NK-92 (cell line): Measurements from ENCODE around the gene HIBCH.
"Not testable (repeated sequence)": the region's sequence is repeated elsewhere in the genome, so short reads cannot be mapped to it uniquely, and the experiment has no call there.

ENCODE experiments used
- DNase-seq: peaks from one replicate; lab custom pipeline; 2025; ENCODE audit not compliant: unreplicated experiment; lab: John Stamatoyannopoulos, UW

The HIBCH gene

DNA sequence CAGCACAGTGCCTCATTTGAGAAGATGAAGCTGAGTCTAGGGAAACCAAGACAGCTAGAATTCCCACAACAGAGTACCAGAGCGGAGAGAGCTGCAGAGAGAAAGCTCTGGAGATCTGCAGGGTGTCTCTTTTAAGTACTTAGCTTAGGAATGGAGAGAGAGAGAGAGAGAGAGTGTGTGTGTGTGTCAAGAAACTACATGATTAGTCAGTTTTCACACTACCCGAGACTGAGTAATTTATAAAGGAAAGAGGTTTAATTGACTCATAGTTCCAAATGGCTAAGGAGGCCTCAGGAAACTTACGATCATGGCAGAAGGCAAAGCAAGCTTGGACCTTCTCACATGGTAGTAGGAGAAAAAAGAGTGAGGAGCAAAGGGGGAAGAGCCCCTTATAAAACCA lies 64.0 kb downstream of the HIBCH start:
- DNase-seq = no peak

GRCh38 chr2:190254063-190254850 lies 65.4 kb downstream of the HIBCH start:
- DNase-seq = no peak

DNA sequence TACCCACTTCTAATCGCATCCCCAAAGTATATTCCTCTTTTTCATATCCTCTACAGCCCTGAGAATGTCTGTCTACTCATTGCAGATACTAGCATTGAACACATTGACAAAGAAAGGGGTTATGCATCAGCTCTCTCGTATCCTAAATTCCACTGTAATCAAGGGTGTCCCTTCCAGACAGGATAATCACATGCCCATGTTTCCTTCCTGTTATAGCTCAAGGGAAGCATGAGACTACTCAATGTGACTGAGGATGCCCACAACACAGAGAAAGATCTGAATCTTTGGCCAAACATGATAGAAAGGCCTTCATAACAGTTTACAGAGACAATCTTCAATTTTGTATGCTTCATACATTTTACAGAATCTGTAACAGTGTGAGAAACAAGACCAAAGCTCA lies 69.2 kb downstream of the HIBCH start:
- DNase-seq = no peak

DNA sequence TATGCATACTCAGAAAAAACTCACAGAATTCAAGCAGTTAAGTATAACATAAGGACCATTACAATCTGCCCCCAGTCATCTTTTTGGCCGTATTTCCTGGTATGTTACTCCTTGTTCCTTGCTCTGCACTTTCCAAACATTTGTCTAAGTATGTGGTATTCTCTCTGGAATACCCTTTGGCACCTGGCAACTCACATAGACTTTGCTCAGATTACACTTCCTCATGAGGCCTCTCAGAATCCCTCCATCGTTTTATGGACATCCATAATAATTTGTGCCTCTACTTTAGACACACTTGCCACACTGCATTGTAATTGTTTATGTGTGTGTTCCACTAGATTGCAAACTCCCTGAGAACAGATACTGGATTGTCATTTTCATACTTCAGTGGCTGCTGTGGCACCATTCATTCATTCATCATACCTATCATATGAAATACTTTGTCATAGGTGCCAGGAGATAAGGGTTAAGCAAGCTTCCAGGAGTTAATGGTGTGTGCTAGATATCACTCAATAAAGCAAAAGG lies 84.0 kb downstream of the HIBCH start:
- no peak for DNase-seq

DNA sequence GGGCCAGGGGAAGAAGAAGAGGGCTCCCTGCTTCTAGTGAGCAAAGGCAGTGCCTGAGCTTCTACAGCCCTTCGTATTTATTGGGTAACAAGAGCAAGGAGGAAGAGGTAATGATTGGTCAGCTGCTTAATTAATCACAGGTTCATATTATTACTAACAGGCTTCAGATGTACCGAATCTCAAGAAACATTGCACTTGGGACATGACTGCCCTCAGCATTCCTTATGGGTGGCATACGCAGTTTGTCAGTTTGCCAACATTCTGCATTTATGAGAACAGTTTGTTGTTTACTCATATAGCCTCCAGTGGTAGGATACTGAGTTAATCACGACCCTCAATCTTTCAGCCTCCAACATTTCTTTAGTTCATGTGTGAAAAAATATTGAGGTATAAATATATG lies 84.5 kb downstream of the HIBCH start:
- no peak for DNase-seq

DNA sequence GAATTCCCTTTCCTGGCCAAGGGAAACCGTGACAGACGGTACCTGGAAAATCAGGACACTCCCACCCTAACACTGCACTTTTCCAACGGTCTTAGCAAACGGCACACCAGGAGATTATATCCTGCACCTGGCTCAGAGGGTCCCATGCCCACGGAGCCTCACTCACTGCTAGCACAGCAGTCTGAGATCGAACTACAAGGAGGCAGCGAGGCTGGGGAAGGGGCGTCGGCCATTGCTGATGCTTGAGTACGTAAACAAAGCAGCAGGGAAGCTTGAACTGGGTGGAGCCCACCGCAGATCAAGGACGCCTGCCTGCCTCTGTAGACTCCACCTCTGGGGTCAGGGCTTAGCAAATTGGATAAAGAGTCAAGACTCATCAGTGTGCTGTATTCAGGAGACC lies 95.6 kb downstream of the HIBCH start:
- DNase-seq = not testable (repeated sequence)

- DNase-seq = not testable (repeated sequence)
Observed at GRCh38 chr2:190222745-190223144, 96.9 kb downstream of the HIBCH start.

GRCh38 chr2:190221429-190221828 lies 98.2 kb downstream of the HIBCH start:
- DNase-seq = no peak

DNA sequence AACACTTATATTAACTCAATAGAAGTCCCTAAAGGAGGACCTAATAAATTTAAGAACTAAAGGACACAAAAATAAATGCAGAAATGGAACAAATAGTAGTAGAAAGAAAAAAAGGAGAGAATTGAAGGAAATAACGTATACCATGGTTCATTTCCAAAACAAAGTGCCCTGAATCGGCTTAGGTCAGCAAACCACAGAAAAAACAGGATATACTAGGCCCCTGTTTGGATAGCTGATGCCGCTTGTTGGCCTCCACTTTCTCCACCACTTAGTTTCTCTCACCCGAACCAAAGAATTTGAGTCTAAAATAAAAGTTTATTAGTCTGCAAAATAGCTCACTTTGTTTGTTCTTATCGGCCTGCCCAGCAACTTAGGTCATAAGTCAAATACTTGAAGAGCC lies 100.4 kb downstream of the HIBCH start:
- DNase-seq = no peak

DNA sequence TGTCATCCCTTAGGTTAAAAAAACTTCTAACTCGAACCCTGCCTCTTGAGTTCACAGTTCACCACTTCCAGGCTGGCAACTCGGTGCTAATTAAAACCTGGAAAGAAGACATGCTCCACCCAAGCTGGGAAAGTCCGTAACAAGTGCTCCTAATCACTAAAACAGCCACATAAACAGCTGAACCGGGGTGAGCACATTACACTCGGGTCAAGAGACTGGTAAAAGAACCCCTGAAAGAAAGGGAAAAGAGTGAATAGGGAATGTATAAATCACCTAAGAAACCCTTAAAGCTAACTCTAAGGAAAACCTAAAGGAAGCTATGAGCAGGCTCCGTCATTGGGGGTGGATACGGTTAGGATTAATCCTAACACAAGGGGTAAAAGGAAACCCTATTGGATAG lies 102.0 kb downstream of the HIBCH start:
- DNase-seq = no peak

- no peak for DNase-seq
Observed at GRCh38 chr2:190216829-190217228, 102.8 kb downstream of the HIBCH start.

GRCh38 chr2:190215620-190216019 lies 104.0 kb downstream of the HIBCH start:
- DNase-seq = no peak

GRCh38 chr2:190214426-190215194 lies 105.0 kb downstream of the HIBCH start:
- DNase-seq = no peak

GRCh38 chr2:190213441-190214335 lies 105.9 kb downstream of the HIBCH start:
- DNase-seq = no peak

GRCh38 chr2:190210471-190210870 lies 109.2 kb downstream of the HIBCH start:
- DNase-seq = no peak

DNA sequence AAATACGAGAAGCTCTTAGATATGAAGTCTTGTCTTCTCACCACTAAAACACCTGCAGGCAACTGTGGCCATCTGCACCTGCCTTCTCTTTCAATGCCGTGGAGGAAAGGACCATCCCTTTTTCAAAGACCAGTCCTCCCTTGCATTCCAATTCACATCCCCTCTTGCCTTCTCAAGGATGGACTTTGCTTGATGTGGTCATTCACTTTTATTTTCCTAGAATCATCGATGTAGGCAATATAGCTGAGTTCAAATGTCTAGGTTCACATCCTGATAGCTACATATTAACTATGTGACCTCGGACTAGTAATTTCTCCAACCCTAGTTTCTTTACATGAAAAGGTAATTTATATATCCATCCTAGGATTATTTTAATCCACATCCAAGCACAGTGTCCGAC lies 110.1 kb downstream of the HIBCH start:
- no peak for DNase-seq

DNA sequence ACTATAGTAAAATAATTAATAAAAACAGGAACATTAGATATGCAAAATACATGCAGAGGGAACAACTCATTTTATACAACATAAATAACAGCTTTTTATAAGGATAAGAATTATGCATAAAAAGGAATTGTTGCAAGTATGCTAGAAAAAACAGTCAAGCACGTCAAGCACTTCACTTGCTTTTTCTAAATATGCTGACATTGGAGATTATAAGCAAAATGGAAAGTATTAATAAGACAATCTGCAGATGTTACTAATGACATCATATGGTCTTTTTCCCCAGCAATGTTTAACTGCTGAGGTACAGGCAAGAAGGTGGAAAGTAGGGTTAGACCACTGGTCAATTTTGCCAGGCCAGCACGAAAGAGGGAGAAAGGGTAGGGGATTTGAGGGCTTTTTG lies 111.7 kb downstream of the HIBCH start:
- DNase-seq = no peak

- no peak for DNase-seq
Observed at GRCh38 chr2:190205657-190206056, 114.0 kb downstream of the HIBCH start.

GRCh38 chr2:190202604-190203003 lies 117.0 kb downstream of the HIBCH start:
- no peak for DNase-seq

- no peak for DNase-seq
Observed at GRCh38 chr2:190202018-190202417, 117.6 kb downstream of the HIBCH start.

DNA sequence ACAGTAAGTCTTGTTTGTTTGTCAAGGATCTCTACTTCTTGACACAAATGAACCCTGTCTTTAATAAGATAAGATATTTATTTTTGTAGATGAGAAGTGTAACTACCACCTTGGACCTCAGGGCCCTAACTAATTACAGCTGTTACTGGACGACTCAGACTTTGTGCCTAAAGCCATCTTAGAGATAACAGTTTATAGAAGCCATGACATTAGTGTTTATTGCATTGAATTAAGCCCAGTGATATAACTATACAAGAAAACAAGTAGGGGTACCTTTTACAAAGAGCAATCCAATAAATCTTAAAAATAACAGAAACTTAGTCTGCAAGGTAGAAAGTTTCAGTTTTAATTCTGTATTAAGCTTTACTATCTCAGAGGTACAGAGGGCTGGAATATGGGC lies 119.0 kb downstream of the HIBCH start:
- no peak for DNase-seq
